Measurements from ENCODE around the gene ABCA7.
A peak's percentile ranks its signal among the peaks of the same experiment; 100 is the strongest.

Gene ABCA7

DNA sequence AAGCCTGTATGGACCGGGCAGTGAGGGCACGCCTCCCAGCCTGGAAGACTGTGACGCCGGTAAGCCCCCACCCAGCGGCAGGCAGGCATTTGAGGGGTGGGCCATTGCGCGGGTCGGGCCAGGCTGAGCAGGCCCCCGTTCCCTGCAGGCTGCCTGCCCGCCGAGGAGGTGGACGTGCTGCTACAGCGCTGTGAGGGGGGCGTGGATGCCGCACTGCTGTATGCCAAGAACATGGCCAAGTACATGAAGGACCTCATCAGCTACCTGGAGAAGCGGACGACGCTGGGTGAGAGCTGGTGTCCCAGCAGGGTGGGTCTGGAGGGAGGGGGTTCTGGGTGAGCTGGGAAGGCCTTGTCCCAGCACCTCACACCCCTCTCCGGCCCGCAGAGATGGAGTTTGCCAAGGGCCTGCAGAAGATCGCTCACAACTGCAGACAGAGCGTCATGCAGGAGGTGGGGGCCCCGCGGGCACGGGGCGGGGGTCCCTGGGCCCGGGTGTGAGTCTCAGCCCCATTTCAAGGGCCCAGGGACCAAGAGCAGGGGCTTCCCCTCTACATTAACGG is 34.1 kb downstream of the ABCA7 start:
- Histone ChIP-seq H4K20me1 (ENCODE audit: insufficient read depth, low read length) (0 out of 2 replicates have a peak, but pooled peaks cover 5% of the 10 kb centered on the region), H3F3A (ENCODE audit: insufficient read depth, low read length) (peaks cover 42% of the 10 kb centered on the region)

DNA sequence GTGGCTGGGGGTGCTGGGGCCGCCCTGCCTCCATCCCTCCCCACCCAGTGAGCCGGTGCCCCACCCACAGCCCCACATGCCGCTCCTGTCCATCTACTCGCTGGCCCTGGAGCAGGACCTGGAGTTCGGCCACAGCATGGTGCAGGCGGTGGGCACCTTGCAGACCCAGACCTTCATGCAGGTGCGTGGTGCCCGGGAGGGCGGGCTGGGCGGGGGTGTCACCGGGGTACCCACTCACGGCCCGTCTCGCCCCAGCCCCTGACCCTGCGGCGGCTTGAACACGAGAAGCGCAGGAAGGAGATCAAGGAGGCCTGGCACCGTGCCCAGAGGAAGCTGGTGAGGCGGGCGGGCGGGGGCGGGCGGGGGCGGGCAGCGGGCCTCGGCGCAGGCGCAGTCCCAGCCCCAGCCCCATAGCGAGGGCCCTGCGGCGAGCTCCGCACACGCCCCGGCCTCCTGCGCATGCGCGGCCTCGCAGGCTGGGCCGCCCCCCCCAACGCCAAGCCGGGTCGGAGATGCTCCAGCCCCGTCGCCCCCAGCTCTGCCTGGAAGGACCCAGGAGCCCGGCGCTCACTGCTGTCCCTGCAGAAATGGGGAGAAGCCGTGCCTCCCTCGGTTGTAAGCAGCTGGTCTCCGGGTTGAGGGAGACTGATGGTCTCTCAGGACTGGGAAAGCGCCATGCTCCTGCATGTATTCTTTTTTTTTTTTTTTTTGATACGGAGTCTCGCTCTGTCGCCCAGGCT is 34.8 kb downstream of the ABCA7 start:
- Histone ChIP-seq H3K79me2 (ENCODE audit: low read length) (peaks cover 80% of the 10 kb centered on the region), H3K27me3 (replicated peaks; ENCODE audit: insufficient read depth, low read length) (no peaks in the 10 kb centered on the region), H3K4me2 (ENCODE audit: low read depth, low read length) (peak overlapping the region; percentile 26; the same call in 1 of the 2 replicates), H3K9ac (ENCODE audit: low read length) (no peak overlapping the region), H3K27ac (ENCODE audit: low read length) (no peak overlapping the region), H3K4me3 (ENCODE audit: low read length) (no peak overlapping the region), H3K9me2 (replicated peaks; ENCODE audit: insufficient read depth, low read length) (no peaks in the 10 kb centered on the region), H3K36me3 (replicated peaks; ENCODE audit: insufficient read depth, low read length) (peaks cover 11% of the 10 kb centered on the region), H3K9me3 (replicated peaks; ENCODE audit: insufficient read depth, low read length) (no peaks in the 10 kb centered on the region), H3K4me1 (ENCODE audit: low read length) (peaks cover 20% of the 10 kb centered on the region), H2AFZ (ENCODE audit: low read length) (no peak overlapping the region), H3F3A (ENCODE audit: insufficient read depth, low read length) (peaks cover 35% of the 10 kb centered on the region), H4K20me1 (ENCODE audit: insufficient read depth, low read length) (0 out of 2 replicates have a peak, but pooled peaks cover 5% of the 10 kb centered on the region)
- DNase-seq, result peak; percentile 74
- TF ChIP-seq EZH2 (optimal IDR thresholded peaks at IDR 0.05; ENCODE audit: low read depth, low read length) (no peak), EZH2phosphoT487 (IDR thresholded peaks at IDR 0.05; ENCODE audit: low read length) (no peak)
- TF ChIP-seq, protein P1, sequence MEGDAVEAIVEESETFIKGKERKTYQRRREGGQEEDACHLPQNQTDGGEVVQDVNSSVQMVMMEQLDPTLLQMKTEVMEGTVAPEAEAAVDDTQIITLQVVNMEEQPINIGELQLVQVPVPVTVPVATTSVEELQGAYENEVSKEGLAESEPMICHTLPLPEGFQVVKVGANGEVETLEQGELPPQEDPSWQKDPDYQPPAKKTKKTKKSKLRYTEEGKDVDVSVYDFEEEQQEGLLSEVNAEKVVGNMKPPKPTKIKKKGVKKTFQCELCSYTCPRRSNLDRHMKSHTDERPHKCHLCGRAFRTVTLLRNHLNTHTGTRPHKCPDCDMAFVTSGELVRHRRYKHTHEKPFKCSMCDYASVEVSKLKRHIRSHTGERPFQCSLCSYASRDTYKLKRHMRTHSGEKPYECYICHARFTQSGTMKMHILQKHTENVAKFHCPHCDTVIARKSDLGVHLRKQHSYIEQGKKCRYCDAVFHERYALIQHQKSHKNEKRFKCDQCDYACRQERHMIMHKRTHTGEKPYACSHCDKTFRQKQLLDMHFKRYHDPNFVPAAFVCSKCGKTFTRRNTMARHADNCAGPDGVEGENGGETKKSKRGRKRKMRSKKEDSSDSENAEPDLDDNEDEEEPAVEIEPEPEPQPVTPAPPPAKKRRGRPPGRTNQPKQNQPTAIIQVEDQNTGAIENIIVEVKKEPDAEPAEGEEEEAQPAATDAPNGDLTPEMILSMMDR (IDR thresholded peaks at IDR 0.05; ENCODE audit: low read length), result no peak

More for the DNA sequence above, 34.1 kb downstream of the ABCA7 start:
- H3K9ac ChIP-seq (ENCODE audit: low read length), result no peak overlapping the region
- H3K79me2 ChIP-seq (ENCODE audit: low read length), result peaks cover 80% of the 10 kb centered on the region
- H3K36me3 ChIP-seq (replicated peaks; ENCODE audit: insufficient read depth, low read length), result peaks cover 6% of the 10 kb centered on the region
- TF ChIP-seq EZH2phosphoT487 (IDR thresholded peaks at IDR 0.05; ENCODE audit: low read length), result no peak
- TF ChIP-seq, protein P1 (IDR thresholded peaks at IDR 0.05; ENCODE audit: low read length), result no peak
- no peak for TF ChIP-seq EZH2 (optimal IDR thresholded peaks at IDR 0.05; ENCODE audit: low read depth, low read length)
- no peaks in the 10 kb centered on the region for H3K9me3 ChIP-seq (replicated peaks; ENCODE audit: insufficient read depth, low read length)
- H3K4me2 ChIP-seq (ENCODE audit: low read depth, low read length), result no peak overlapping the region
- no peaks in the 10 kb centered on the region for H3K9me2 ChIP-seq (replicated peaks; ENCODE audit: insufficient read depth, low read length)
- peaks cover 26% of the 10 kb centered on the region for H3K4me1 ChIP-seq (ENCODE audit: low read length)
- H2AFZ ChIP-seq (ENCODE audit: low read length), result no peak overlapping the region
- no peak overlapping the region for H3K4me3 ChIP-seq (ENCODE audit: low read length)
- H3K27me3 ChIP-seq (replicated peaks; ENCODE audit: insufficient read depth, low read length), result no peaks in the 10 kb centered on the region
- no peak for DNase-seq
- no peak overlapping the region for H3K27ac ChIP-seq (ENCODE audit: low read length)

DNA sequence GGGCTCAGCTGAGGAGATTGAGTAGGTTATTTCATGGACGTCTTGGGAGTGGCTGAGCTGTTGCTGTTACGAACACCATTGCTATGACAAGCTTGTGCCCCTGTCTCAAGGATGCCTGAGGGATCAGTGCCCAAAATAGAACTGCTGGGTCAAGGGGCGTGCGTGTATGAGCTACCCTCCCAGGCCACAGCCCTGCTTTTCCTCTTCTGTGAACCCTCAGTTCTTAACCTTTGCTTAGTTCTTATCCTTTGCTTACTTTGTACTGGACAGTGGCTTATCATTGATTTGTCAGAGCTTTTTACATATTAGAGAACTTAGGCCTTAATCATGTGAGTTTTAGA is 36.1 kb downstream of the ABCA7 start:
- Histone ChIP-seq H3K4me3 (ENCODE audit: low read length) (no peak overlapping the region), H3F3A (ENCODE audit: insufficient read depth, low read length) (peaks cover 37% of the 10 kb centered on the region), H3K4me1 (ENCODE audit: low read length) (peaks cover 20% of the 10 kb centered on the region), H3K9me3 (replicated peaks; ENCODE audit: insufficient read depth, low read length) (no peaks in the 10 kb centered on the region), H3K79me2 (ENCODE audit: low read length) (peaks cover 80% of the 10 kb centered on the region), H3K4me2 (ENCODE audit: low read depth, low read length) (no peak overlapping the region; the same call in 1 of the 2 replicates), H3K9ac (ENCODE audit: low read length) (no peak overlapping the region), H3K27ac (ENCODE audit: low read length) (peak overlapping the region; percentile 80; the same call in 1 of the 2 replicates), H3K9me2 (replicated peaks; ENCODE audit: insufficient read depth, low read length) (no peaks in the 10 kb centered on the region), H4K20me1 (ENCODE audit: insufficient read depth, low read length) (0 out of 2 replicates have a peak, but pooled peaks cover 5% of the 10 kb centered on the region), H3K27me3 (replicated peaks; ENCODE audit: insufficient read depth, low read length) (no peaks in the 10 kb centered on the region), H2AFZ (ENCODE audit: low read length) (no peak overlapping the region), H3K36me3 (replicated peaks; ENCODE audit: insufficient read depth, low read length) (peaks cover 20% of the 10 kb centered on the region)
- no peak for TF ChIP-seq EZH2 (optimal IDR thresholded peaks at IDR 0.05; ENCODE audit: low read depth, low read length)
- no peak for TF ChIP-seq EZH2phosphoT487 (IDR thresholded peaks at IDR 0.05; ENCODE audit: low read length)
- TF ChIP-seq, protein P1 (IDR thresholded peaks at IDR 0.05; ENCODE audit: low read length), result no peak
- DNase-seq, result no peak
